ENCODE measurements around the gene ZIC2. TPM values are rescaled to one million over a fixed set of nuclear protein-coding genes. Genes with fewer than 3 reads are reported as not detected.

ZIC2 gene
- total and polyA plus RNA-seq, 2 of the 4 experiments (the other 2 are of a cell fraction) = not detected

DNA sequence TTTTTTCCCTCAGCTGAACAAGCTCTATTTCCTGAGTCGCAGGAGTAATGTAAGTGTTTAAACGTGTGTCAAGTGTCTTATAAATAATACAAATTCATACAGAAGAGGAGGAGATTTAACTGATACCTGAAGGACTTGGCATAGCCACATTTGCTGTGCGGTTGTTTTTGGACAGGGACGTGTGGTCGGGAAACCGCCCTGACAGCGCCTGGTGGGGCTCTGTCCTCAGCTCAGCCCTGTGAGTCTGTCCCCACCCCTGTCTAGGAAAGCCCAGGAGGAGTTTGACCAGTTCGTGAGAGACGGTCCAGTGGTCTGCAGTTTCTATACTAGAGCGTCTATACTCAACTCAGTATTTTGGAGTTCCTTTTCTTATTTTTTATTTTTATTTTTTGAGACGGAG lies 16.7 kb downstream of the ZIC2 start:
- Histone ChIP-seq H2AK5ac (ENCODE audit: low read depth, low read length) (no peak overlapping the region), H3K9me3 (ENCODE audit: control insufficient read depth, insufficient read depth, low read length) (peaks cover 17% of the 10 kb centered on the region), H3K9ac (ENCODE audit: low read depth, low read length) (no peak overlapping the region), H2AK9ac (replicated peaks; ENCODE audit: low read depth, low read length, poor library complexity) (no peak overlapping the region), H3K14ac (replicated peaks; ENCODE audit: low read depth, low read length) (no peak overlapping the region), H3K4me1 (ENCODE audit: control insufficient read depth, insufficient read depth, low read length) (no peaks in the 10 kb centered on the region), H2AFZ (replicated peaks; ENCODE audit: low read length, poor library complexity) (no peak overlapping the region), H4K8ac (ENCODE audit: low read depth in 2 of 2, low read length in 2 of 2) (no peak overlapping the region), H3K23ac (ENCODE audit: low read depth, low read length) (no peak overlapping the region), H3K18ac (ENCODE audit: low read depth, low read length) (no peak overlapping the region), H4K91ac (ENCODE audit: insufficient read depth, low read depth, low read length) (no peak overlapping the region), H3K27ac (ENCODE audit: insufficient read depth, low read length) (no peak overlapping the region), H3K56ac (ENCODE audit: extremely low read depth, insufficient read depth, low read length) (no peak overlapping the region), H3K79me1 (ENCODE audit: low read depth in 1 of 2, low read length in 2 of 2) (no peaks in the 10 kb centered on the region), H3K36me3 (ENCODE audit: control insufficient read depth, insufficient read depth, low read length) (no peaks in the 10 kb centered on the region), H3K27me3 (ENCODE audit: control insufficient read depth, insufficient read depth, low read length) (peaks cover 66% of the 10 kb centered on the region), H2BK15ac (ENCODE audit: low read depth, low read length) (no peak overlapping the region), H4K5ac (ENCODE audit: low read depth, low read length) (no peak overlapping the region), H2BK5ac (ENCODE audit: low read depth, low read length, poor library complexity, severe bottlenecking) (no peak overlapping the region), H3K4me2 (ENCODE audit: low read depth, low read length) (no peak overlapping the region), H3K4ac (ENCODE audit: low read depth, low read length) (no peak overlapping the region), H2BK20ac (ENCODE audit: low read depth, low read length) (no peak overlapping the region), H3K4me3 (ENCODE audit: insufficient read depth, low read depth, low read length) (no peak overlapping the region), H4K20me1 (ENCODE audit: insufficient read depth, low read length) (no peaks in the 10 kb centered on the region), H3K9me1 (ENCODE audit: insufficient read depth, low read length) (no peaks in the 10 kb centered on the region), H2BK120ac (ENCODE audit: low read depth, low read length) (no peak overlapping the region)
- DNase-seq = no peak
- TF ChIP-seq POLR2A (IDR thresholded peaks at IDR 0.05; ENCODE audit: low read depth, low read length) (no peak), MAFK (IDR thresholded peaks at IDR 0.05; ENCODE audit: low read depth, low read length) (no peak), MAZ (IDR thresholded peaks at IDR 0.05; ENCODE audit: borderline replicate concordance, low read depth, low read length) (no peak), FOS (IDR thresholded peaks at IDR 0.05; ENCODE audit: low read depth, low read length) (no peak), RCOR1 (IDR thresholded peaks at IDR 0.05; ENCODE audit: insufficient replicate concordance, low read length) (no peak), MXI1 (IDR thresholded peaks at IDR 0.05; ENCODE audit: borderline replicate concordance, low read depth, low read length) (no peak), RFX5 (IDR thresholded peaks at IDR 0.05; ENCODE audit: low read depth, low read length) (no peak), CEBPB (IDR thresholded peaks at IDR 0.05; ENCODE audit: low read depth, low read length) (no peak), BHLHE40 (IDR thresholded peaks at IDR 0.05; ENCODE audit: low read depth, low read length) (no peak), SMC3 (IDR thresholded peaks at IDR 0.05; ENCODE audit: low read depth, low read length) (no peak), RAD21 (IDR thresholded peaks at IDR 0.05; ENCODE audit: low read length) (no peak), NFE2L2 (IDR thresholded peaks at IDR 0.05; ENCODE audit: low read depth, low read length) (no peak), CTCF (conservative IDR thresholded peaks at IDR 0.05; ENCODE audit: low read depth, low read length) (no peak)
- TF ChIP-seq, protein P1, sequence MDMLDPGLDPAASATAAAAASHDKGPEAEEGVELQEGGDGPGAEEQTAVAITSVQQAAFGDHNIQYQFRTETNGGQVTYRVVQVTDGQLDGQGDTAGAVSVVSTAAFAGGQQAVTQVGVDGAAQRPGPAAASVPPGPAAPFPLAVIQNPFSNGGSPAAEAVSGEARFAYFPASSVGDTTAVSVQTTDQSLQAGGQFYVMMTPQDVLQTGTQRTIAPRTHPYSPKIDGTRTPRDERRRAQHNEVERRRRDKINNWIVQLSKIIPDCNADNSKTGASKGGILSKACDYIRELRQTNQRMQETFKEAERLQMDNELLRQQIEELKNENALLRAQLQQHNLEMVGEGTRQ (IDR thresholded peaks at IDR 0.05; ENCODE audit: low read depth, low read length) = no peak
- TF ChIP-seq, protein P2, sequence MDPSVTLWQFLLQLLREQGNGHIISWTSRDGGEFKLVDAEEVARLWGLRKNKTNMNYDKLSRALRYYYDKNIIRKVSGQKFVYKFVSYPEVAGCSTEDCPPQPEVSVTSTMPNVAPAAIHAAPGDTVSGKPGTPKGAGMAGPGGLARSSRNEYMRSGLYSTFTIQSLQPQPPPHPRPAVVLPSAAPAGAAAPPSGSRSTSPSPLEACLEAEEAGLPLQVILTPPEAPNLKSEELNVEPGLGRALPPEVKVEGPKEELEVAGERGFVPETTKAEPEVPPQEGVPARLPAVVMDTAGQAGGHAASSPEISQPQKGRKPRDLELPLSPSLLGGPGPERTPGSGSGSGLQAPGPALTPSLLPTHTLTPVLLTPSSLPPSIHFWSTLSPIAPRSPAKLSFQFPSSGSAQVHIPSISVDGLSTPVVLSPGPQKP (IDR thresholded peaks at IDR 0.05; ENCODE audit: borderline replicate concordance, low read depth, low read length) = no peak
- in situ Hi-C loops (cut with MboI; ENCODE audit: low sequenced_read_pairs) (no loop called here), intact Hi-C loops (cut with micrococcal nuclease) (no loop called here), dilution Hi-C loops (cut with HindIII; ENCODE audit: low sequenced_read_pairs, unreplicated experiment) (no loop called here)
- WGBS, 2 experiments (ENCODE audit: extremely low coverage in 2 of 2, insufficient read length in 1 of 2) = 80% methylated on average over 3 of the region's 11 CpGs; no CpG with 5 or more reads in 1 of the 2 experiments
- ChIA-PET POLR2A (ENCODE audit: unreplicated experiment) (no interaction called here), CTCF (no interaction called here)
- no peak for ATAC-seq (ENCODE audit: low read depth)
- BruUV-seq (replicated peaks) = no TSS peak

All from IMR-90 (cell line).